K562 (cell line): Measurements from ENCODE around the gene WDR70. TPM values are rescaled to one million over a fixed set of nuclear protein-coding genes. Genes with fewer than 3 reads are reported as not detected.

ENCODE experiments used
- CHCHD3 ChIP-seq: fragments of 250-450 bp; sonication (Bioruptor Pico); IDR thresholded peaks from 2 replicates; pipeline ENCODE4 v2.1.2; 2022; ENCODE audit warnings: mild to moderate bottlenecking
- ETV1 ChIP-seq: fragments of 450-650 bp; conservative IDR thresholded peaks from 2 replicates; pipeline ENCODE4 v1.6.1; 2016; ENCODE audit warnings: missing genetic modification characterization, control low read depth, low read depth, missing compliant biosample characterization
- HNRNPH1 ChIP-seq: fragments of 200-400 bp; formaldehyde crosslinking; optimal IDR thresholded peaks from 2 replicates; pipeline ENCODE3; 2017; ENCODE audit warnings: low read depth, mild to moderate bottlenecking, low read length, moderate library complexity
- HOXB6 ChIP-seq: fragments of 250-450 bp; sonication (Bioruptor Pico); IDR thresholded peaks from 2 replicates; pipeline ENCODE4 v1.5.1; 2022; ENCODE audit warnings: mild to moderate bottlenecking, borderline replicate concordance
- KLF13 ChIP-seq: fragments of 450-650 bp; IDR thresholded peaks from 2 replicates; pipeline ENCODE4 v1.6.1; 2016; ENCODE audit warnings: missing genetic modification characterization, low read depth, mild to moderate bottlenecking, missing compliant biosample characterization, moderate library complexity, borderline replicate concordance
- MXI1 ChIP-seq: IDR thresholded peaks from 2 replicates; pipeline ENCODE4 v1.6.1; 2011; ENCODE audit warnings: low read depth, mild to moderate bottlenecking, improper control_type of control experiment, low read length
- NCOR1 ChIP-seq: fragments of 450-650 bp; IDR thresholded peaks from 2 replicates; pipeline ENCODE4 v1.6.1; 2016; ENCODE audit warnings: mild to moderate bottlenecking, moderate library complexity
- NFE2 ChIP-seq: IDR thresholded peaks from 2 replicates; pipeline ENCODE4 v1.6.1; 2014; ENCODE audit warnings: antibody characterized with exemption, low read depth
- SMARCA5 ChIP-seq: fragments of 450-650 bp; IDR thresholded peaks from 2 replicates; pipeline ENCODE4 v1.6.1; 2016
- SRSF3 ChIP-seq: fragments of 200-400 bp; formaldehyde crosslinking; IDR thresholded peaks from 2 replicates; pipeline ENCODE4 v1.6.1; 2016; ENCODE audit warnings: mild to moderate bottlenecking, low read length, moderate library complexity; ENCODE audit not compliant: insufficient read depth
- STAG1 ChIP-seq: sonication (generic); formaldehyde crosslinking; IDR thresholded peaks from 2 replicates; pipeline ENCODE4 v1.5.0; 2020; ENCODE audit warnings: missing genetic modification reagents, borderline replicate concordance
- STAT5A ChIP-seq: IDR thresholded peaks from 2 replicates; pipeline ENCODE4 v1.6.1; 2012; ENCODE audit warnings: low read length, inconsistent platforms, borderline replicate concordance
- ZMIZ1 ChIP-seq, 2 experiments: fragments of 150-350 bp in 1 of 2; IDR thresholded peaks; 2 replicates each; pipeline ENCODE4 v1.6.1; 2012 to 2016; ENCODE audit warnings: low read depth in 2 of 2, low read length in 2 of 2, mild to moderate bottlenecking in 1 of 2, moderate library complexity in 1 of 2
- ZNF518B ChIP-seq: fragments of 250-450 bp; sonication (Bioruptor Pico); IDR thresholded peaks from 2 replicates; pipeline ENCODE4 v1.5.0; 2021; ENCODE audit warnings: mild to moderate bottlenecking, moderate library complexity
- ZNF780A ChIP-seq: fragments of 250-450 bp; sonication (Bioruptor Pico); IDR thresholded peaks from 2 replicates; pipeline ENCODE4 v1.5.0; 2021; ENCODE audit warnings: mild to moderate bottlenecking
- polyA plus RNA-seq, 8 experiments: library from polyadenylated mRNA; depleted of rRNA in 4 of 8; stranded (reverse) in 5 of 8; unstranded in 3 of 8; fragments of >200 nt; fragmentation: Nextera tagmentation in 2 of 8; fragmentation: Illumina TruSeq in 1 of 8; extraction: Ambion mirVana in 2 of 8; extraction: Trizol in 1 of 8; gene quantifications; 2 replicates each; pipeline versions ENCODE4 v1.2.1 to v1.2.3, GENCODE V29; 2011 to 2014; ENCODE audit warnings: inconsistent platforms in 1 of 8, missing spikeins in 1 of 8
- total RNA-seq, 7 experiments: library from RNA; depleted of rRNA in 6 of 7; stranded (reverse); fragments of >200 nt in 6 of 7; fragmentation: Illumina TruSeq in 2 of 7; extraction: Trizol in 2 of 7; gene quantifications; 2 replicates each; pipeline versions ENCODE4 v1.2.1 to v1.2.3, GENCODE V29; 2011 to 2021; ENCODE audit warnings: low replicate concordance in 1 of 7
- TF ChIP-seq, protein P1 (sequence below): fragments of 450-650 bp; IDR thresholded peaks from 2 replicates; pipeline ENCODE4 v1.6.1; 2016; ENCODE audit warnings: low read depth, mild to moderate bottlenecking, moderate library complexity
- TF ChIP-seq, protein P2 (sequence below), 2 experiments: fragments of 200-800 bp in 1 of 2; sonication (Bioruptor generic) in 1 of 2; sonication (generic) in 1 of 2; formaldehyde crosslinking in 1 of 2; IDR thresholded peaks in 1 of 2; conservative IDR thresholded peaks in 1 of 2; 2 replicates each; pipeline versions ENCODE4 v1.5.0 to v1.6.1; 2016 to 2020; ENCODE audit warnings: missing compliant biosample characterization in 1 of 2, missing genetic modification characterization in 1 of 2, missing genetic modification reagents in 1 of 2

WDR70 gene
- total and polyA plus RNA-seq, 9 of the 15 experiments (the other 6 are each of a cell fraction or from before 2014, with no cell fraction given) = 16.8 to 46.6 (median 38.8) TPM

GRCh38 chr5:37575541-37576489 lies 196.7 kb downstream of the WDR70 start (continued):
- TF ChIP-seq ZNF518B (CRISPR knock-in tag) (no peak), STAT5A (peak; percentile 88), HOXB6 (CRISPR knock-in tag) (no peak), ZMIZ1 (IDR thresholded peaks at IDR 0.05; ENCODE audit: low read depth in 2 of 2, low read length in 2 of 2) (peak in 1 of 2 experiments; percentile 82; a peak in 2 of 4 replicates), KLF13 (tag) (no peak), HNRNPH1 (no peak), NCOR1 (peak; percentile 97), ETV1 (tag) (0 out of 2 replicates have a peak, but pooled peaks have one; percentile 54), SRSF3 (no peak), SMARCA5 (no peak), CHCHD3 (CRISPR knock-in tag) (no peak), NFE2 (peak; percentile 29; the same call in 1 of the 2 replicates), ZNF780A (CRISPR knock-in tag) (no peak), STAG1 (CRISPR knock-in tag) (no peak), MXI1 (0 out of 2 replicates have a peak, but pooled peaks have one; percentile 22)
- TF ChIP-seq, protein P1, sequence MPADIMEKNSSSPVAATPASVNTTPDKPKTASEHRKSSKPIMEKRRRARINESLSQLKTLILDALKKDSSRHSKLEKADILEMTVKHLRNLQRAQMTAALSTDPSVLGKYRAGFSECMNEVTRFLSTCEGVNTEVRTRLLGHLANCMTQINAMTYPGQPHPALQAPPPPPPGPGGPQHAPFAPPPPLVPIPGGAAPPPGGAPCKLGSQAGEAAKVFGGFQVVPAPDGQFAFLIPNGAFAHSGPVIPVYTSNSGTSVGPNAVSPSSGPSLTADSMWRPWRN = peak; percentile 74
- TF ChIP-seq, protein P2, sequence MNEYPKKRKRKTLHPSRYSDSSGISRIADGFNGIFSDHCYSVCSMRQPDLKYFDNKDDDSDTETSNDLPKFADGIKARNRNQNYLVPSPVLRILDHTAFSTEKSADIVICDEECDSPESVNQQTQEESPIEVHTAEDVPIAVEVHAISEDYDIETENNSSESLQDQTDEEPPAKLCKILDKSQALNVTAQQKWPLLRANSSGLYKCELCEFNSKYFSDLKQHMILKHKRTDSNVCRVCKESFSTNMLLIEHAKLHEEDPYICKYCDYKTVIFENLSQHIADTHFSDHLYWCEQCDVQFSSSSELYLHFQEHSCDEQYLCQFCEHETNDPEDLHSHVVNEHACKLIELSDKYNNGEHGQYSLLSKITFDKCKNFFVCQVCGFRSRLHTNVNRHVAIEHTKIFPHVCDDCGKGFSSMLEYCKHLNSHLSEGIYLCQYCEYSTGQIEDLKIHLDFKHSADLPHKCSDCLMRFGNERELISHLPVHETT (CRISPR knock-in tag; conservative IDR thresholded peaks at IDR 0.05 in 1 of 2, IDR thresholded peaks at IDR 0.05 in 1 of 2) = no peak
